ENCODE results near the gene CFAP20DC. TPM values are rescaled to one million over a fixed set of nuclear protein-coding genes. Genes with fewer than 3 reads are reported as not detected.

The CFAP20DC gene
- total RNA-seq, 1 donor from 2014 or later: 4.7 TPM

- Mint-ChIP-seq H3K36me3 (no peaks in the 10 kb centered on the region), H3K9me3 (no peaks in the 10 kb centered on the region), H3K4me3 (no peak overlapping the region), H3K27ac (no peak overlapping the region), H3K4me1 (ENCODE audit: unreplicated experiment) (peaks cover 8% of the 10 kb centered on the region), H3K27me3 (peaks cover 3% of the 10 kb centered on the region)
- no peak for TF ChIP-seq CTCF (conservative IDR thresholded peaks at IDR 0.05)
- no peak for DNase-seq (ENCODE audit: extremely low spot score, unreplicated experiment)
Observed at GRCh38 chr3:58800032-58800431, 249.8 kb downstream of the CFAP20DC start.

DNA sequence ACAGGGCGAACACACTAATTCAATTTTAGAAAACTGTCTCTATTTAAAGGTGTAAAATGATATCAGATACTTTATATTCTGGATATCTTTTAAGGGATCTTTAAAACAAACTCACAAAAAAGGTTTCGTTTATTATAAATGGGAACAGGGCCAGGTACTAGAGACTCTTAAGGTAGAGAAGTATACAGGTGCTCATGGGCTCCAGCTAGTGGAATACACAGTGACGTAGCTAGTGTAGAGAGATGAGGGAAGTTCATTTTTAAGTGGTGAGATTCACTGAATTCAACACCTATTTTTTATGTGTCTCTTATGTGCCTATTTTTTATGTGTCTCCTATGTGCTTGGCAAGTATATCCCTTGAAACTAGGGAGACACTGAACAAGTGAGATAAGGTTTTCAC lies 250.6 kb downstream of the CFAP20DC start:
- no peaks in the 10 kb centered on the region for H3K9me3 Mint-ChIP-seq
- H3K27ac Mint-ChIP-seq: no peak overlapping the region
- H3K27me3 Mint-ChIP-seq: peaks cover 3% of the 10 kb centered on the region
- DNase-seq (ENCODE audit: extremely low spot score, unreplicated experiment): no peak
- no peaks in the 10 kb centered on the region for H3K36me3 Mint-ChIP-seq
- no peak overlapping the region for H3K4me3 Mint-ChIP-seq
- peaks cover 8% of the 10 kb centered on the region for H3K4me1 Mint-ChIP-seq (ENCODE audit: unreplicated experiment)
- TF ChIP-seq CTCF (conservative IDR thresholded peaks at IDR 0.05): no peak

DNA sequence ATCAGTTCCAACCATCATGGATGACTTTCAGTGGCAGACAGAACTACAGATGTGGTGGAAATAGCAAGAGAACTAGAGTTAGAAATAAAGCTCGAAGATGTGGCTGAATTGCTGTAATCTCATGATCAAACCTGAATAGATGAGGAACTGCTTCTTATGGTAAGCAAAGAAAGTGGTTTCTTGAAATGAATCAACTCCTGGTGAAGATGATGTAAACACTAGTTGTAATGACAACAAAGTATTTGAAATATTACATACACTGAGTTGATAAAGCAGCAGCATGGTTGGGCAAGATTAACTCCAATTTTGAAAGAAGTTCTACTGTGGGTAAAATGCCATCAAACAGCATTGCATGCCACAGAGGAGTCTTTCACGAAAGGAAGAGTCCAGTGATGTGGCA lies 251.5 kb downstream of the CFAP20DC start:
- TF ChIP-seq CTCF (conservative IDR thresholded peaks at IDR 0.05): no peak
- peaks cover 3% of the 10 kb centered on the region for H3K27me3 Mint-ChIP-seq
- DNase-seq (ENCODE audit: extremely low spot score, unreplicated experiment): no peak
- no peak overlapping the region for H3K4me3 Mint-ChIP-seq
- no peaks in the 10 kb centered on the region for H3K36me3 Mint-ChIP-seq
- H3K4me1 Mint-ChIP-seq (ENCODE audit: unreplicated experiment): peaks cover 8% of the 10 kb centered on the region
- H3K9me3 Mint-ChIP-seq: no peaks in the 10 kb centered on the region
- H3K27ac Mint-ChIP-seq: no peak overlapping the region

DNA sequence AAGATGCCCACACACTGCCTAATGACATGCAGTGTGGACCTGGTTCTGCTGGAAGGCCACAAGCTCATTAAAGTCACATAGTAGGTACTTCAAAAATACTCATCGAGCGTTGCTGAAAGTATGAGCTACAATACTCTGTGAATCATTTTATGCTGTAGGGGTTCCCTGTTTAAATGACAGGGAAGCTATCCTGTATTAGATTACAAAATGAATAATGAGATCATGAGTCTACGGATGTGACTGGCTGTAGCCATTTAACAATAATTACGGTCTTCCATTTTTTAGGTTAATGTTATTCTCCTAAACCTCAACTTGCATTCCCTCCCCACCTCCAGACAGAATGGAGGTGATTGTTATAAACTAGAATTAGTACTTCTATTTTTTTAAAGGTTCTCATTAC lies 255.1 kb downstream of the CFAP20DC start:
- H3K9me3 Mint-ChIP-seq: no peaks in the 10 kb centered on the region
- no peak for TF ChIP-seq CTCF (conservative IDR thresholded peaks at IDR 0.05)
- H3K27me3 Mint-ChIP-seq: peaks cover 3% of the 10 kb centered on the region
- H3K4me3 Mint-ChIP-seq: no peak overlapping the region
- no peaks in the 10 kb centered on the region for H3K4me1 Mint-ChIP-seq (ENCODE audit: unreplicated experiment)
- no peak overlapping the region for H3K27ac Mint-ChIP-seq
- no peaks in the 10 kb centered on the region for H3K36me3 Mint-ChIP-seq
- DNase-seq (ENCODE audit: extremely low spot score, unreplicated experiment): no peak

GRCh38 chr3:58793938-58794337 lies 255.9 kb downstream of the CFAP20DC start:
- Mint-ChIP-seq H3K36me3 (no peaks in the 10 kb centered on the region), H3K4me3 (no peak overlapping the region), H3K27me3 (peaks cover 3% of the 10 kb centered on the region), H3K27ac (no peak overlapping the region), H3K9me3 (no peaks in the 10 kb centered on the region), H3K4me1 (ENCODE audit: unreplicated experiment) (no peaks in the 10 kb centered on the region)
- TF ChIP-seq CTCF (conservative IDR thresholded peaks at IDR 0.05): no peak
- no peak for DNase-seq (ENCODE audit: extremely low spot score, unreplicated experiment)

GRCh38 chr3:58792921-58793451 lies 256.8 kb downstream of the CFAP20DC start:
- Mint-ChIP-seq H3K9me3 (no peaks in the 10 kb centered on the region), H3K27me3 (peaks cover 3% of the 10 kb centered on the region), H3K4me1 (ENCODE audit: unreplicated experiment) (no peaks in the 10 kb centered on the region), H3K27ac (no peak overlapping the region), H3K36me3 (no peaks in the 10 kb centered on the region), H3K4me3 (no peak overlapping the region)
- no peak for DNase-seq (ENCODE audit: extremely low spot score, unreplicated experiment)
- TF ChIP-seq CTCF (conservative IDR thresholded peaks at IDR 0.05): no peak
